Measurements from ENCODE around the gene GMPPA.
A peak's percentile ranks its signal among the peaks of the same experiment; 100 is the strongest.

The GMPPA gene

GRCh38 chr2:219506802-219507526, 8.3 kb downstream of the GMPPA start:
- no peak for DNase-seq (ENCODE audit: low spot score)

GRCh38 chr2:219507581-219508443, 9.1 kb downstream of the GMPPA start:
- no peak for DNase-seq (ENCODE audit: low spot score)

- no peak for DNase-seq (ENCODE audit: low spot score)
Measured at GRCh38 chr2:219508444-219508734, 9.7 kb downstream of the GMPPA start.

GRCh38 chr2:219508971-219509779, 10.5 kb downstream of the GMPPA start:
- DNase-seq (ENCODE audit: low spot score) = no peak

- peak; percentile 35 for DNase-seq (ENCODE audit: low spot score)
Measured at GRCh38 chr2:219509780-219510511, 11.3 kb downstream of the GMPPA start.

- DNase-seq (ENCODE audit: low spot score) = no peak
Measured at GRCh38 chr2:219510512-219511135, 11.9 kb downstream of the GMPPA start.

GRCh38 chr2:219511547-219512325, 13.0 kb downstream of the GMPPA start:
- DNase-seq (ENCODE audit: low spot score) = no peak

GRCh38 chr2:219512524-219513216, 14.0 kb downstream of the GMPPA start:
- DNase-seq (ENCODE audit: low spot score) = no peak

- DNase-seq (ENCODE audit: low spot score) = no peak
Measured at GRCh38 chr2:219513787-219514186, 15.1 kb downstream of the GMPPA start.

GRCh38 chr2:219514196-219514761, 15.6 kb downstream of the GMPPA start, which contains the start of gene ASIC4:
ASIC4 (plus strand) TSS chr2:219514482; CDS start chr2:219514725, 243 bp downstream.
- no peak for DNase-seq (ENCODE audit: low spot score)

- DNase-seq (ENCODE audit: low spot score) = no peak
Measured at GRCh38 chr2:219514836-219515235, 16.1 kb downstream of the GMPPA start.

- DNase-seq (ENCODE audit: low spot score) = no peak
Measured at GRCh38 chr2:219515874-219516629, 17.4 kb downstream of the GMPPA start.

GRCh38 chr2:219516888-219517287, 18.2 kb downstream of the GMPPA start:
- DNase-seq (ENCODE audit: low spot score) = no peak

GRCh38 chr2:219517954-219518778, 19.5 kb downstream of the GMPPA start:
- DNase-seq (ENCODE audit: low spot score) = no peak

GRCh38 chr2:219519526-219519916, 20.8 kb downstream of the GMPPA start:
- DNase-seq (ENCODE audit: low spot score) = no peak

GRCh38 chr2:219520079-219520478, 21.4 kb downstream of the GMPPA start:
- no peak for DNase-seq (ENCODE audit: low spot score)

GRCh38 chr2:219521066-219521880, 22.6 kb downstream of the GMPPA start:
- no peak for DNase-seq (ENCODE audit: low spot score)

Data from activated CD4-positive, alpha-beta T cell treated with anti-CD3 and anti-CD28 coated beads, Interleukin-2, Interleukin-4, amounts not matched to agents 100 ng/mL and 50 ng/mL, durations not matched to agents 16 hours and 8 hours (primary cell).